SHP77 treated with DMSO at 0.1 percent for 48 hours (cell line): Measurements from ENCODE around the gene CDNF.
A peak's percentile ranks its signal among the peaks of the same experiment; 100 is the strongest.
"Not testable (repeated sequence)": the region's sequence is repeated elsewhere in the genome, so short reads cannot be mapped to it uniquely, and the experiment has no call there.

ENCODE experiments used
- DNase-seq: peaks from one replicate; lab custom pipeline; 2025; lab: John Stamatoyannopoulos, UW

Gene CDNF

DNA sequence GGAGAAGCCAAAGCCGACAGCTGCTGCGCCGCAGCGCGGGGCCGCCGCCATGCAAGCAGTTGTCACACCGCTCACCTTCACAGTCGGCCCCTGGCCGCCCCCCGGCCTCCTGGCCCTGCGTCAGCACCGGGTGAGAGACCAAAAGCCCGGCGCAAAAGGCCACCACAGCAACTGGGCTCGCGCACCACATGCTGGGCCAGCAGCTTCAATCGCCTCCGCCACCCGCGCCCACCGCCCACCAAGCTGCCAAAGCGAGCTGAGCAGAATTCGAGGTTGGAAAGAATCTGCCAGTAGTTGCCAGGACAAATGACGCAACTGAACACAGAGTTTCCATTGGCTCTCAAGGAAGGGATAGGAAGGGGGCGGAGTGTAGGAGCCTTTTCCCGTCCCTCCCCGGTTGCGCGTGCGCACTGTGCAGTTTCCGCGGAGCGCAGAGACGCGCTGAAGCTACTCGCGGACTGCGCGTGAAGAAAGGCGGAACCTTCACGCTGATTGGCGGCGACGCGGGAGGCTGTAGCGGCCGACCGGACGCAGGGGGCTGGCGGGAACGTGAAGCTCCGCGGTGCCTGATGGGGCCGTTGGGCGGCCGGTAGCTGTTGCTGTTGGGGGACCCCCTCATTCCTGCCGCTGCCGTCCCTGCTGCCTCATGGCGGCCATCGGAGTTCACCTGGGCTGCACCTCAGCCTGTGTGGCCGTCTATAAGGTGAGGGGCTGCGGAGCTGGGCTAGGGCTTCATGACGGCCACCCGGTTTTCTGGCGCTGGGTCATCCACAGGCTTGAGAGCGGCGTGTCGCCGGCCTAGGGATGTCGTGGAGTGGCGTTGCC, at the start of gene CDNF, which contains the start of the genes HSPA14 and MSANTD7:
Gene CDNF, minus strand, starts transcription at position 281 of the 825 bp plus-strand sequence. Its CDS starts 91 bp downstream, at position 190.
Gene HSPA14, plus strand, starts transcription at position 550 of the 825 bp plus-strand sequence. Its CDS starts 97 bp downstream, at position 647.
Gene MSANTD7, plus strand, starts transcription at position 550 of the 825 bp plus-strand sequence. CDS start 3,979 bp downstream, outside the sequence.
- DNase-seq = peak; percentile 97

DNA sequence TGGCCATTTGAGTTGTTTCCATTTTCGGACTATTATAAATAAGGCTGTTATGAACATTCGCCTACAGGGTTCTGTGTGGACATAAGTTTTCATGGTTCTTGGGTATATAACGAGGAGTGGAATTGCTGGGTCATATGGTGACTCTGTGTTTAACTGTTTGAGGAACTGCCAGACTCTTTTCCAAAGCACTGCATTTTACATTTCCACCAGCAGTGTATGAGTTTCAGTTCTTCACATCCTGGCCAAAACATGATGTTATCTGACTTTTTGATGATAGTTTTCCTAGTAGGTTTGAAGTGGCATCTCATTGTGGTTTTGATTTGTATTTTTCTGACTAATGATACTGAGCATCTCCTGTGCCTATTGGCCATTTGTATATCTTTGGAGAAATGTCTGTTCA, 46.2 kb upstream of the CDNF start:
- no peak for DNase-seq

- no peak for DNase-seq
These were observed 42.4 kb upstream of the CDNF start for GRCh38 chr10:14880229-14880628.

DNA sequence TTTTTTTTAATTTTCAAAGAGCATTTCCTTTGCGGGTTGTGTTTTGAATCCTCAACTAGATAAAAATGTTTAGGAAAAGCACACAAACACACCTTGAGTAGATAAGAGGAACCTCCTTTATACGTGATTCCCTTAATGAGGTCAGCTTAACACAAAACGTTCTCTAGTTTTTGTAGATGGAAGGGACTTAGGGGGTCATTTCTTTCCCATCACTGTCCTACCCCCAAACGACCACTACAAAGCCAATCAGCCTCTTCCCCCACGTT, 42.0 kb upstream of the CDNF start:
- no peak for DNase-seq

DNA sequence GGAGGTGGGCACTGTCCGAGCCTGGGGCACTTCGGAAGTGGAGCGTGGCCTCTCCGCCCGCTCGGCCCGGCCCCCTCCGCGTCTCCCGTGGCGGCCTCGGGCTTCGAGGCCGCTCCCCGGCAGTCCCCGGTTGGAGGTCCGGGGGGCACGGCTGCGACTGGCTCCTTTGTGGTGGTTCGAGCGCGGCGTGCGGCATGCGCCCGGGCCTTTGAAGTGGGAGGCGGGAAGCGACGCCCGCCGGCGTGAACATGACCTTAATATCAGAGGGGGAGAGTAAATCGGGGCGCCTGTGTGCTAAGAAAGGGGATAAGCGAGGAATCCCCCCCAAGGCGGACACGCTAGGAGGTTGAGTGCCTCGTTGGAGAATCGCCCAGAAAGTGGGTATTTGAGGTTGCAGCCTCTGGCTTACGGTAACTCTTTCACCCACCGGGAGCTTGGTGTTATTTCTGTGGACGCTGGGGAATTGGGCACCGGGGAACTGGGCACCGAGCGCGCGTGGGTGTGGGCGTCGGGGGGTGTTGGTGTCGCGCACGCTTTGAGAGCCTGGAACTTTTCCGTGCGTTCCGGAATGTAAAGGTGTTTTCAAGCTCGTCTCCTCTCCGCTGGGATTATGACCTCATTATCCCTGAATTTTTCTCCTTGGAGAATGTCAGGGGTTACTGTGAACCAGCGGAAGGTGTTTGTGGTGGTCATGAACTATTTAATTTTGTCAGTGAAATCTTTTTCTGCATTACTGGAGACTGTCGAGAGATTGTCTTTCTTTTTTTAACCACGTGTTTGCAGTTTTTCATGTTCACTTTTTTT, 41.5 kb upstream of the CDNF start:
- no peak for DNase-seq

GRCh38 chr10:14878266-14879123, 40.7 kb upstream of the CDNF start, which contains the start of gene SUV39H2:
Gene SUV39H2, plus strand, starts transcription at chr10:14878866. Its CDS starts 23 bp downstream, at chr10:14878889.
- peak; percentile 68 for DNase-seq

DNA sequence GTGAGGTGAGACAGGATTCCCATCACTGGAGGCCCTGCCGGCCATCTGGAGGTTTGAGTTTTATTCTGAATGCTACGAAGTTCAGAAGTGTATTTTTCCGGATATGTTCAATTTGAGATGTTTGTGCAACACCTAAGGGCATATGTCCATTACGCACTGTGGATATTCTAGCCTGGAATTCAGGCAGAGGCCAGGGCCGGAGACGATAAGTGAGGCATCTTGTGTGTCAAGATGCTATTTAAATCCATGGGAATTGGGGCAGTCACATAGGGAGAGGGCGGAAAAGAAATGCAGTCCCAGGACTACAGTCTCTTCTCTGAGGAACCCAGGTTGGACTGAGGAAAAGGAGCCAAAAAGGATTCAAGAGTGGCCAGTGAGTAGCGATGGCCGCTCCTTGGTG, 38.9 kb upstream of the CDNF start:
- no peak for DNase-seq

- no peak for DNase-seq
These were observed 38.1 kb upstream of the CDNF start for GRCh38 chr10:14875941-14876340.

DNA sequence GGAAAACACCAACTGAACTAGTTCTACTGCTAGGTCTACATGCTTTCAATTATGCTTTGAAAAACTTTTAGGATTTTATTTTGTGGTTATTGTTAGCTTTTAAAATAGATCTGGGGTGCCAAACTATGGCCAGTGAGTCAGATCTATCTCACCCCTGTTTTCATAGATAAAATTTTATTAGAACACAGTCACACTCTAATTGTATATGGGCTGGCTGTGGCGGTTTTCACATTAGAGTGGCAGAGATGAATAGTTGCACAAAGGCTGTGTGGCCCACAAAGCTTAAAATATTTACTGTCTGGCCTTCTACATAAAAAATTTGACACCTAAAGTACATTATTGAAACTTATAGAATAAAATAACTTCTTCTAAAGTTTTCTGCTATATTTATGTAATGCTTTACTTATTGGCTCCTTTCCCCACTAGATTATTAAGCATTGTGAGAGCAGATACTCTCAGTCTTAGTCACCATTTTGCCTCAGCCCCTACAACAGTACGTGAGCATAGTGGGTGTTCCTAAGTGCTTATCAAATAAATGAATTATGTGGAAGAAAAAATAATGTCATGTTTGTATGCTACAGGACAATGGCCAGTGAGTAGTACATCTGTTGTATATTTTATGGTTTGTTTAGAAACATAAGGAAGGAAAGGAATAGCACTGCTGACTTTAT, 35.4 kb upstream of the CDNF start:
- no peak for DNase-seq

GRCh38 chr10:14864871-14865270, 27.0 kb upstream of the CDNF start:
- not testable (repeated sequence) for DNase-seq

DNA sequence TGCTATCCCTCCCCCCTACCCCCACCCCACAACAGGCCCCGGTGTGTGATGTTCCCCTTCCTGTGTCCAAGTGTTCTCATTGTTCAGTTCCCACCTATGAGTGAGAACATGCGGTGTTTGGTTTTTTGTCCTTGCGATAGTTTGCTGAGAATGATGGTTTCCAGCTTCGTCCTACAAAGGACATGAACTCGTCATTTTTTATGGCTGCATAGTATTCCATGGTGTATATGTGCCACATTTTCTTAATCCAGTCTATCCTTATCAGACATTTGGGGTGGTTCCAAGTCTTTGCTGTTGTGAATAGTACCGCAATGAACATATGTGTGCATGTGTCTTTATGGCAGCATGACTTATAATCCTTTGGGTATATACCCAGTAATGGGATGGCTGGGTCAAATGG, 26.6 kb upstream of the CDNF start:
- DNase-seq = not testable (repeated sequence)

DNA sequence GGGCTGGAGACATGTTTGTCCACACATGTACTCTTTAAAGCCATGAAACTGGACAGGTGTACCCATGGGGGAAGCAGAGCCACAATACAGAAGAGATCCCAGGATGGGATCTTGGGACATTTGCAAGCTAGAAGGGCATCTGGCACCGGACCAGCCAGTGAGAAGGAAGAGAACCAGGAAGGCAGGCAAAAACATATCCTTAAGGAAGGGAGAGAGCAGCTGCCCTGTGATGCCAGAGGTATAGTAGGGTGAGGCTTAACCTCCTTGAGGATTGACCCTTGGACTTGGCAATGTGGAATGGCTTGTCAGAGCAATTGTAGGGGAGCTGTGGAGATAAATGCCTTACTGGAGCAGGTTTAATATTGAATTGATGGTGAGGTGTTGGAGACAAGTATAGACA, 23.0 kb upstream of the CDNF start:
- DNase-seq = no peak

- no peak for DNase-seq
These were observed 21.9 kb upstream of the CDNF start for GRCh38 chr10:14859775-14860174.

- no peak for DNase-seq
These were observed 21.2 kb upstream of the CDNF start for GRCh38 chr10:14859043-14859442.

DNA sequence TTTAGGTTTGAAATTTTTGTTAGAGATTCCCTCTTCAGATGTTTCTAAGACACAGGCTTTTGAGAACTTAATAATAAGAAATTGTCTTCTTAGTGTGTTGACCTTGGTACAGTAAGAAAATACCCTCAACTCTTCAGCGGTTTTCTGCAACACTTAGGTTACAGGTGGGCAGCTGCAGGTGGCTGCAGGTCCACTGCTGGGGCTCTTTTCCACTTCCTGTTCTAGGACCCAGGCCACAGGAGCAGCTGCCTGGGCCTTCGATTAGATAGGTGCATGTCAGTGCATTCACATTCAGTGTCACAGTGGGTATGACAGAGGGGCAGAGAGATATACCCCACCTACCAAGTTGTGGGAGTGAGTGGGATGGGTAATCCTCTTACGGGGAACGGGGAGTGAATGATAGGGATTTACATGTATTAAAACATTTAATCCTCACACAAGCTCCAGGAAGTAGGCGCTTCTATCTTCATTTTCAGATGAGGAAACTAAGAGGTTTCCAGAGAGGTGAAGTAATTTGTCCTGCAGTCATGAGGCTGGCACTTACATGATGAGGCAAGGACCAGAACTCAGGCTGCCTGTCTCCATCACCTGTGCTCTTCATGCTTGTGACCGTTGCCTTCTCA, 20.6 kb upstream of the CDNF start:
- DNase-seq = no peak

GRCh38 chr10:14855453-14855852, 17.6 kb upstream of the CDNF start:
- DNase-seq = no peak

DNA sequence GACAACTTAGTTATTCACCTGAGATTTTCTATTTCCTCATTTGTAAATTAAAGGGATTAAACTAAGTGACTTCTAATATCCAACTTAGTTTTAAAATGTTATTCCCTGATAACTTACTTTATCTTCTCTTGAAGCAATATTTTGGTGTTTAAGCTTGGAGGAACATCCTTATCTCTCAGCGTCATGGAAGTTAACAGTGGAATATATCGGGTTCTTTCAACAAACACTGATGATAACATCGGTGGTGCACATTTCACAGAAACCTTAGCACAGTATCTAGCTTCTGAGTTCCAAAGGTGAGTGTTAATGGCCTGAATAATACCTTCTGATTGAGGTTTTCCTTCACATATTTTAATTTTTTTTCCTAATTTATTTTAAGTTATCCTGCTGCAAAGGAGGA, 14.4 kb upstream of the CDNF start:
- DNase-seq = no peak

DNA sequence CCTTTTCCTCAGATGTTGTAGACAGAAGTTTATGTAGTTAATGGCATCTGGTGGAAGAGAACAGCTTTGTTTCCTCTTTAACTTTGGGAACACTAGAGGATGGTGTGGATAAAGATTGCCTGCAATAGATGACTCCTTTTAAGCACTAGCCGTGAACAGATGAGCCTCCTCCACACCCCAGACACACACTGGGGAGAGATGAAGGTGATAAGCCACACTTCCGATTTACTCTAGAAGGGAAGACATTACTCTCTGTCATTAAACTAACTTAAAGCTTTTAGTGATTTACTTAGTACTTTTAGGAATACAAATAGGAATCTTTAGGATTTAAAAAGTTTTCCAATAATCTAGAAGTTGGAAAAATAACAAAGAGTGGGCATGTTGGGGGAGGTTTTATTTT, 7.1 kb upstream of the CDNF start:
- no peak for DNase-seq

GRCh38 chr10:14843327-14843988, 5.6 kb upstream of the CDNF start:
- DNase-seq = no peak

GRCh38 chr10:14840178-14840577, 2.3 kb upstream of the CDNF start:
- DNase-seq = no peak

GRCh38 chr10:14839305-14839695, 1.5 kb upstream of the CDNF start:
- no peak for DNase-seq
